A549 (cell line): Measurements from ENCODE around the gene ARHGAP26. TPM values are rescaled to one million over a fixed set of nuclear protein-coding genes. Genes with fewer than 3 reads are reported as not detected.

Source experiments
- ATAC-seq, 2 experiments: fragments of 200-7000 bp in 1 of 2; fragments of >200 bp in 1 of 2; cut with Nextera tagmentation in 1 of 2; cut with Tn5 transposase in 1 of 2; 3 replicates each; pipeline versions ENCODE4 v1.8.0 to v1.9.1; 2018 to 2020; ENCODE audit warnings: mild to moderate bottlenecking in 1 of 2, moderate library complexity in 1 of 2
- CTCF ChIA-PET: fragments of 300-600 bp; sonication (Branson Sonifier 250); formaldehyde crosslinking; extraction: SDS; loops from one replicate; lab custom pipeline; 2021; ENCODE audit warnings: antibody characterized with exemption, inconsistent platforms; lab: Yijun Ruan, JAX
- POLR2A ChIA-PET: fragments of 350-600 bp; formaldehyde crosslinking; extraction: SDS; loops from one replicate; lab custom pipeline; 2021; ENCODE audit warnings: antibody characterized with exemption, inconsistent platforms; lab: Yijun Ruan, JAX
- DNase-seq, 2 experiments: peaks; one replicate each; pipeline versions ENCODE4 v3.0.0 to v3.0.0-alpha.2; 2011 to 2016; ENCODE audit warnings: low read depth in 1 of 2, low spot score in 1 of 2
- FAIRE-seq: peaks from 2 replicates; lab custom pipeline; 2011; peaks lifted over from hg19 to GRCh38; lab: Jason Lieb, UNC
- H3K27ac ChIP-seq, 2 experiments: fragments of >200 bp; sonication (Bioruptor Twin); formaldehyde crosslinking; 3 replicates each; pipeline ENCODE4 v1.5.1; 2016 to 2017
- H3K4me1 ChIP-seq: fragments of >200 bp; sonication (Bioruptor Twin); formaldehyde crosslinking; 3 replicates; pipeline ENCODE4 v1.6.1; 2016
- H3K4me2 ChIP-seq: fragments of >200 bp; sonication (Bioruptor Twin); formaldehyde crosslinking; 3 replicates; pipeline ENCODE4 v1.6.1; 2016
- H3K4me3 ChIP-seq: fragments of >200 bp; sonication (Bioruptor Twin); formaldehyde crosslinking; 3 replicates; pipeline ENCODE4 v1.5.1; 2016
- H3K9me3 ChIP-seq: fragments of >200 bp; sonication (Bioruptor Twin); formaldehyde crosslinking; 3 replicates; pipeline ENCODE4 v1.6.1; 2016
- CHD2 ChIP-seq: fragments of 150-350 bp; IDR thresholded peaks from 2 replicates; pipeline ENCODE4 v1.6.1; 2014; ENCODE audit warnings: low read length; ENCODE audit not compliant: partially characterized antibody
- EP300 ChIP-seq, 2 experiments: fragments of >200 bp; sonication (Bioruptor Twin); formaldehyde crosslinking; IDR thresholded peaks; 2 replicates in 1 of 2; 3 replicates in 1 of 2; pipeline ENCODE4 v1.6.1; 2016 to 2017
- HES2 ChIP-seq: fragments of >200 bp; sonication (Bioruptor Twin); formaldehyde crosslinking; IDR thresholded peaks from 2 replicates; pipeline ENCODE4 v1.6.1; 2016
- HMGXB4 ChIP-seq: fragments of 250-450 bp; sonication (Bioruptor Pico); IDR thresholded peaks from 2 replicates; pipeline ENCODE4 v1.5.0; 2021; ENCODE audit warnings: mild to moderate bottlenecking, moderate library complexity, borderline replicate concordance
- HOXA7 ChIP-seq: fragments of 250-450 bp; sonication (Bioruptor Pico); IDR thresholded peaks from 2 replicates; pipeline ENCODE4 v1.5.0; 2020; ENCODE audit warnings: mild to moderate bottlenecking, moderate library complexity
- HOXB13 ChIP-seq: fragments of 250-450 bp; sonication (Bioruptor Pico); IDR thresholded peaks from 2 replicates; pipeline ENCODE4 v1.5.0; 2020; ENCODE audit warnings: low read depth, mild to moderate bottlenecking, moderate library complexity
- HOXB5 ChIP-seq: fragments of 250-450 bp; sonication (Bioruptor Pico); IDR thresholded peaks from 2 replicates; pipeline ENCODE4 v1.5.0; 2020; ENCODE audit warnings: mild to moderate bottlenecking, moderate library complexity
- JUNB ChIP-seq: fragments of >200 bp; sonication (Bioruptor Twin); formaldehyde crosslinking; IDR thresholded peaks from 2 replicates; pipeline ENCODE4 v1.6.1; 2016
- RNF2 ChIP-seq: fragments of 200-600 bp; sonication (generic); IDR thresholded peaks from 2 replicates; pipeline ENCODE4 v1.6.1; 2016; ENCODE audit warnings: low read depth, mild to moderate bottlenecking, antibody characterized with exemption, moderate library complexity, borderline replicate concordance
- USF2 ChIP-seq: fragments of 450-650 bp; IDR thresholded peaks from 2 replicates; pipeline ENCODE4 v1.6.1; 2014; ENCODE audit warnings: antibody characterized with exemption
- ZC3H11A ChIP-seq: fragments of 450-650 bp; IDR thresholded peaks from 2 replicates; pipeline ENCODE4 v1.6.1; 2014; ENCODE audit warnings: antibody characterized with exemption, mild to moderate bottlenecking
- ZNF302 ChIP-seq: fragments of 250-450 bp; sonication (Bioruptor Pico); IDR thresholded peaks from 2 replicates; pipeline ENCODE4 v1.9.0; 2021; ENCODE audit warnings: inconsistent platforms, mild to moderate bottlenecking, moderate library complexity
- WGBS: methylation state at CpG from one replicate; pipeline ENCODE4 v1.1.6; 2017; ENCODE audit errors: missing lambda C conversion rate; 5-methylcytosine and 5-hydroxymethylcytosine counted together
- polyA plus RNA-seq, 4 experiments: library from polyadenylated mRNA; depleted of rRNA in 3 of 4; stranded (reverse); fragments of >200 nt; fragmentation: RNase III in 1 of 4; extraction: RNeasy Plus Mini Kit Qiagen cat#74134 plus additional on column Dnase treatment in 1 of 4; gene quantifications; 2 replicates in 3 of 4; 3 replicates in 1 of 4; pipeline ENCODE4 v1.2.3, GENCODE V29; 2011 to 2017
- TF ChIP-seq, protein P1 (sequence below): fragments of 200-600 bp; sonication (generic); IDR thresholded peaks from 2 replicates; pipeline ENCODE4 v1.6.1; 2016; ENCODE audit warnings: antibody characterized with exemption, mild to moderate bottlenecking, moderate library complexity

ARHGAP26 gene
- polyA plus RNA-seq, 2 of the 4 experiments (the other 2 are of a cell fraction): 6.6 to 19.1 TPM

DNA sequence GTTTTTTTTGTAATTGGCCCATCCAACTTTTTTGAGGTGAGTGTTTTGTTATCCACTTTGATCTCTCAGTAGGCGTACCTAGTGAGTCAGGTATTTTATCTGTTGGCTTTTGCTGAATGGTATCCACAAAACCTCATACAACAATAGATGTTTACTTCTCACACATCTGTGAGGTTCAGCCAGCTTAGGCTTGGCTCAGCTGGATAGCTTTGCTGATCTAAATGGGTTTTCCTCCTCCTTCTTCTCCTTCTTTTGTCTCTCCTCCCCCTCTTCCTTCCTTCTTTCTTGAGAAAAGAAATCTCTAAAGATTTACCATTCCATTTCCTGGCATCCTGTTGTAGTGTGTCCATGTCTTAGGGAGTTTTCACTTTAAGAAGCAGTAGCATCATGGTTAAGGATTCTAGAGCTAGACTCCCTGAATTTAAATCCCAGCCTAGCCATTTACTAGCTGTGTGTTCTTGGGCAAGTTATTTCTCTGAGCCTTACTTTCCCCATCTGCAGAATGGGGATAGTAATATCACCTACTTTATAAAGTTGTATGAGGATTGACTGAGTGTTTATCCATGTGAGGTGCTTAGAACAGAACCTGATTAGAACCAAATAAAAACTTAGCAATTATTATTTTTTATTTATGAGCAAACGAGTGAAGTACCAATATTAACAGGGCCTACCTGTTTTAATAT lies 126.3 kb downstream of the ARHGAP26 start:
- TF ChIP-seq ZNF302 (no peak), CHD2 (no peak), HOXA7 (no peak)
- WGBS: 80% methylated on average over 2 of the region's 2 CpGs
- H3K9me3 ChIP-seq: no peaks in the 10 kb centered on the region
- CTCF ChIA-PET: interaction anchor here (0.9 to 4.5 kb wide), 7 partner anchors 8 to 281 kb away, joined by 3 to 42 read pairs (median 16); no protein-coding TSS in a partner anchor
- DNase-seq (no peak), FAIRE-seq (no peak), ATAC-seq (no peak)
- H3K4me2 ChIP-seq: no peak overlapping the region
- POLR2A ChIA-PET: no interaction called here
- H3K4me3 ChIP-seq: no peak overlapping the region
- 0 out of 3 replicates have a peak, but pooled peaks cover 6% of the 10 kb centered on the region for H3K4me1 ChIP-seq
- no peak overlapping the region for H3K27ac ChIP-seq

DNA sequence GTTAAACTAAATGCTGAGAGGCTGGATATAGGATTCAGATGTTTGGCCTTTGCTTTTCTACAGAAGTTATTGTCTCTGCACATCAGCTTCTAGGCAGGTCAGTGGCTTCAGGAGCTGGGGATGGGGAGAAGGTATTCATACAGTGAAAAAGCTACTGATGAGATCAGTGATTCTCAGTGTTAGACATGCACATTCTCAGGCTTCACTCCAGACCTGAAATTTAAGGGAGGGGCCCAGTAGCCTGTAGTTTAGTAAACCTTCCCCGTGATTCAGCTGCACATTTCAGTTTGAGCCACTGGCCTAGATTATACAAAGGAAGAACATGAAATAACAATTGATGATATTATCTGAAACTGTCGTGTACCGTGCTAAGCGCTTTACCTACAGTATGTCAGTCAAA lies 127.2 kb downstream of the ARHGAP26 start:
- no peak for FAIRE-seq
- POLR2A ChIA-PET: no interaction called here

More for the DNA sequence above, 127.2 kb downstream of the ARHGAP26 start:
- Histone ChIP-seq H3K4me3 (no peak overlapping the region), H3K4me2 (no peak overlapping the region), H3K27ac (no peak overlapping the region), H3K4me1 (0 out of 3 replicates have a peak, but pooled peaks cover 6% of the 10 kb centered on the region), H3K9me3 (no peaks in the 10 kb centered on the region)
- TF ChIP-seq JUNB (no peak), HOXB5 (CRISPR knock-in tag) (no peak), HOXB13 (CRISPR knock-in tag) (no peak), RNF2 (no peak), ZC3H11A (no peak), ZNF302 (no peak), HMGXB4 (no peak), EP300 (IDR thresholded peaks at IDR 0.05) (no peak), HOXA7 (no peak), USF2 (no peak), HES2 (no peak)
- TF ChIP-seq, protein P1, sequence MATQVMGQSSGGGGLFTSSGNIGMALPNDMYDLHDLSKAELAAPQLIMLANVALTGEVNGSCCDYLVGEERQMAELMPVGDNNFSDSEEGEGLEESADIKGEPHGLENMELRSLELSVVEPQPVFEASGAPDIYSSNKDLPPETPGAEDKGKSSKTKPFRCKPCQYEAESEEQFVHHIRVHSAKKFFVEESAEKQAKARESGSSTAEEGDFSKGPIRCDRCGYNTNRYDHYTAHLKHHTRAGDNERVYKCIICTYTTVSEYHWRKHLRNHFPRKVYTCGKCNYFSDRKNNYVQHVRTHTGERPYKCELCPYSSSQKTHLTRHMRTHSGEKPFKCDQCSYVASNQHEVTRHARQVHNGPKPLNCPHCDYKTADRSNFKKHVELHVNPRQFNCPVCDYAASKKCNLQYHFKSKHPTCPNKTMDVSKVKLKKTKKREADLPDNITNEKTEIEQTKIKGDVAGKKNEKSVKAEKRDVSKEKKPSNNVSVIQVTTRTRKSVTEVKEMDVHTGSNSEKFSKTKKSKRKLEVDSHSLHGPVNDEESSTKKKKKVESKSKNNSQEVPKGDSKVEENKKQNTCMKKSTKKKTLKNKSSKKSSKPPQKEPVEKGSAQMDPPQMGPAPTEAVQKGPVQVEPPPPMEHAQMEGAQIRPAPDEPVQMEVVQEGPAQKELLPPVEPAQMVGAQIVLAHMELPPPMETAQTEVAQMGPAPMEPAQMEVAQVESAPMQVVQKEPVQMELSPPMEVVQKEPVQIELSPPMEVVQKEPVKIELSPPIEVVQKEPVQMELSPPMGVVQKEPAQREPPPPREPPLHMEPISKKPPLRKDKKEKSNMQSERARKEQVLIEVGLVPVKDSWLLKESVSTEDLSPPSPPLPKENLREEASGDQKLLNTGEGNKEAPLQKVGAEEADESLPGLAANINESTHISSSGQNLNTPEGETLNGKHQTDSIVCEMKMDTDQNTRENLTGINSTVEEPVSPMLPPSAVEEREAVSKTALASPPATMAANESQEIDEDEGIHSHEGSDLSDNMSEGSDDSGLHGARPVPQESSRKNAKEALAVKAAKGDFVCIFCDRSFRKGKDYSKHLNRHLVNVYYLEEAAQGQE: no peak
- CTCF ChIA-PET: interaction anchor here (0.6 to 4.5 kb wide), 10 partner anchors 9 to 922 kb away, joined by 3 to 42 read pairs (median 8); no protein-coding TSS in a partner anchor
- no peak for ATAC-seq
- no peak for DNase-seq
- 83% methylated on average over 4 of the region's 4 CpGs for whole genome bisulfite sequencing
